ENCODE measurements around the gene TEX22.

DNA sequence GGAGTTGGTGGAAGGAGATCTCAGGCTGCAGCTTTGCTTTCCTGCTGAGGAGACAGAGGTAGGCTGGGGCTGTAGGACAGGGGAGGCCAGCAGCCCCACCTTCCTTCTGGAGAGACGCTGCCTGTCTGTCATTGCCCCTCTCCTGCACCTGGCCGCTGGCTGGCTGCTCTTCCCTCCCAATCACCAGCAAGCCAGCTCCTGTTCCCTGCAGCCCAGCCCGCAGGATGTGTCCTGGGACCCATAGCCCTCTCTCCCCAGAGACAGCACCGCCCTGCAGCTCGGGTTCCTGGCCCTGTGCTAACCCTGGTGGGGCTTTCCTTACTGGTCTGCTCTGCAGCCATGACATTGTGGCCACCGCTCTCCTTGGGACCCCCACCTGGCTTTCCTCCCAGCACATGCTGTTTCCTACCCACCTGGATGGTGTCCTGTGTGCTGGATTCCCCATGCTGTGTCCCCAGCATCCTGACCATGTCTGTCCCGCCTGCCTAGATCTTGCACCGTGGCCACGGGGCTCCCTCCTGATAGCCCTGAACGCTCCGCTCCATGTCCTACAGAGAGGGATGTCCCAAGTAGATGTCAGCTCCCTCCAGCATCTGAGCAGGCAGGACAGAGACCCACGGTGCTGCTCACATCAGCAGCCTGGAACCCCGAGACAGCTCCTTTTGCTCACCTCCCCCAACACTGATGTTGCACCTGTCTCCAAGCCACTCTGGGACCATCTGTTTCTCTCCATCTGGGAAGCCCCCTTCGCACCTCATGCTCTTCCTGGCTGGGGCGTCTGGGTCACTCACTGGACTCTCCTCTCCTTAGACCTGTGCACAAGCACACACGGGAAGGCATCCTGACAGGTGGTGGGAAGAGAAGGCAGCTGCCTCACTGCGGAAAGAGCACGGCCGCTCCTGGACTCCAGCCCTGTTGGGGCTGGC is 20.2 kb downstream of the TEX22 start:
- TF ChIP-seq, protein P1, sequence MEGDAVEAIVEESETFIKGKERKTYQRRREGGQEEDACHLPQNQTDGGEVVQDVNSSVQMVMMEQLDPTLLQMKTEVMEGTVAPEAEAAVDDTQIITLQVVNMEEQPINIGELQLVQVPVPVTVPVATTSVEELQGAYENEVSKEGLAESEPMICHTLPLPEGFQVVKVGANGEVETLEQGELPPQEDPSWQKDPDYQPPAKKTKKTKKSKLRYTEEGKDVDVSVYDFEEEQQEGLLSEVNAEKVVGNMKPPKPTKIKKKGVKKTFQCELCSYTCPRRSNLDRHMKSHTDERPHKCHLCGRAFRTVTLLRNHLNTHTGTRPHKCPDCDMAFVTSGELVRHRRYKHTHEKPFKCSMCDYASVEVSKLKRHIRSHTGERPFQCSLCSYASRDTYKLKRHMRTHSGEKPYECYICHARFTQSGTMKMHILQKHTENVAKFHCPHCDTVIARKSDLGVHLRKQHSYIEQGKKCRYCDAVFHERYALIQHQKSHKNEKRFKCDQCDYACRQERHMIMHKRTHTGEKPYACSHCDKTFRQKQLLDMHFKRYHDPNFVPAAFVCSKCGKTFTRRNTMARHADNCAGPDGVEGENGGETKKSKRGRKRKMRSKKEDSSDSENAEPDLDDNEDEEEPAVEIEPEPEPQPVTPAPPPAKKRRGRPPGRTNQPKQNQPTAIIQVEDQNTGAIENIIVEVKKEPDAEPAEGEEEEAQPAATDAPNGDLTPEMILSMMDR (conservative IDR thresholded peaks at IDR 0.05; ENCODE audit: low read depth in 2 of 2), result no peak
- TF ChIP-seq POLR2AphosphoS5 (IDR thresholded peaks at IDR 0.05; ENCODE audit: low read depth) (no peak), STAT1 (IDR thresholded peaks at IDR 0.05; ENCODE audit: unreplicated experiment) (no peak), ZNF331 (CRISPR knock-in tag; IDR thresholded peaks at IDR 0.05; ENCODE audit: low read depth) (no peak), EZH2 (IDR thresholded peaks at IDR 0.05; ENCODE audit: low read depth, unreplicated experiment) (no peak), EZH2phosphoT487 (IDR thresholded peaks at IDR 0.05; ENCODE audit: unreplicated experiment) (no peak), JUNB (IDR thresholded peaks at IDR 0.05; ENCODE audit: unreplicated experiment) (no peak), CREB1 (CRISPR knock-in tag; IDR thresholded peaks at IDR 0.05; ENCODE audit: low read depth) (no peak), ZNF114 (CRISPR knock-in tag; IDR thresholded peaks at IDR 0.05) (no peak)
- TF ChIP-seq, protein P2, sequence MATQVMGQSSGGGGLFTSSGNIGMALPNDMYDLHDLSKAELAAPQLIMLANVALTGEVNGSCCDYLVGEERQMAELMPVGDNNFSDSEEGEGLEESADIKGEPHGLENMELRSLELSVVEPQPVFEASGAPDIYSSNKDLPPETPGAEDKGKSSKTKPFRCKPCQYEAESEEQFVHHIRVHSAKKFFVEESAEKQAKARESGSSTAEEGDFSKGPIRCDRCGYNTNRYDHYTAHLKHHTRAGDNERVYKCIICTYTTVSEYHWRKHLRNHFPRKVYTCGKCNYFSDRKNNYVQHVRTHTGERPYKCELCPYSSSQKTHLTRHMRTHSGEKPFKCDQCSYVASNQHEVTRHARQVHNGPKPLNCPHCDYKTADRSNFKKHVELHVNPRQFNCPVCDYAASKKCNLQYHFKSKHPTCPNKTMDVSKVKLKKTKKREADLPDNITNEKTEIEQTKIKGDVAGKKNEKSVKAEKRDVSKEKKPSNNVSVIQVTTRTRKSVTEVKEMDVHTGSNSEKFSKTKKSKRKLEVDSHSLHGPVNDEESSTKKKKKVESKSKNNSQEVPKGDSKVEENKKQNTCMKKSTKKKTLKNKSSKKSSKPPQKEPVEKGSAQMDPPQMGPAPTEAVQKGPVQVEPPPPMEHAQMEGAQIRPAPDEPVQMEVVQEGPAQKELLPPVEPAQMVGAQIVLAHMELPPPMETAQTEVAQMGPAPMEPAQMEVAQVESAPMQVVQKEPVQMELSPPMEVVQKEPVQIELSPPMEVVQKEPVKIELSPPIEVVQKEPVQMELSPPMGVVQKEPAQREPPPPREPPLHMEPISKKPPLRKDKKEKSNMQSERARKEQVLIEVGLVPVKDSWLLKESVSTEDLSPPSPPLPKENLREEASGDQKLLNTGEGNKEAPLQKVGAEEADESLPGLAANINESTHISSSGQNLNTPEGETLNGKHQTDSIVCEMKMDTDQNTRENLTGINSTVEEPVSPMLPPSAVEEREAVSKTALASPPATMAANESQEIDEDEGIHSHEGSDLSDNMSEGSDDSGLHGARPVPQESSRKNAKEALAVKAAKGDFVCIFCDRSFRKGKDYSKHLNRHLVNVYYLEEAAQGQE (IDR thresholded peaks at IDR 0.05; ENCODE audit: unreplicated experiment), result no peak
- TF ChIP-seq, protein P3, sequence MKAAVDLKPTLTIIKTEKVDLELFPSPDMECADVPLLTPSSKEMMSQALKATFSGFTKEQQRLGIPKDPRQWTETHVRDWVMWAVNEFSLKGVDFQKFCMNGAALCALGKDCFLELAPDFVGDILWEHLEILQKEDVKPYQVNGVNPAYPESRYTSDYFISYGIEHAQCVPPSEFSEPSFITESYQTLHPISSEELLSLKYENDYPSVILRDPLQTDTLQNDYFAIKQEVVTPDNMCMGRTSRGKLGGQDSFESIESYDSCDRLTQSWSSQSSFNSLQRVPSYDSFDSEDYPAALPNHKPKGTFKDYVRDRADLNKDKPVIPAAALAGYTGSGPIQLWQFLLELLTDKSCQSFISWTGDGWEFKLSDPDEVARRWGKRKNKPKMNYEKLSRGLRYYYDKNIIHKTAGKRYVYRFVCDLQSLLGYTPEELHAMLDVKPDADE (IDR thresholded peaks at IDR 0.05), result no peak
- TF ChIP-seq, protein P4, sequence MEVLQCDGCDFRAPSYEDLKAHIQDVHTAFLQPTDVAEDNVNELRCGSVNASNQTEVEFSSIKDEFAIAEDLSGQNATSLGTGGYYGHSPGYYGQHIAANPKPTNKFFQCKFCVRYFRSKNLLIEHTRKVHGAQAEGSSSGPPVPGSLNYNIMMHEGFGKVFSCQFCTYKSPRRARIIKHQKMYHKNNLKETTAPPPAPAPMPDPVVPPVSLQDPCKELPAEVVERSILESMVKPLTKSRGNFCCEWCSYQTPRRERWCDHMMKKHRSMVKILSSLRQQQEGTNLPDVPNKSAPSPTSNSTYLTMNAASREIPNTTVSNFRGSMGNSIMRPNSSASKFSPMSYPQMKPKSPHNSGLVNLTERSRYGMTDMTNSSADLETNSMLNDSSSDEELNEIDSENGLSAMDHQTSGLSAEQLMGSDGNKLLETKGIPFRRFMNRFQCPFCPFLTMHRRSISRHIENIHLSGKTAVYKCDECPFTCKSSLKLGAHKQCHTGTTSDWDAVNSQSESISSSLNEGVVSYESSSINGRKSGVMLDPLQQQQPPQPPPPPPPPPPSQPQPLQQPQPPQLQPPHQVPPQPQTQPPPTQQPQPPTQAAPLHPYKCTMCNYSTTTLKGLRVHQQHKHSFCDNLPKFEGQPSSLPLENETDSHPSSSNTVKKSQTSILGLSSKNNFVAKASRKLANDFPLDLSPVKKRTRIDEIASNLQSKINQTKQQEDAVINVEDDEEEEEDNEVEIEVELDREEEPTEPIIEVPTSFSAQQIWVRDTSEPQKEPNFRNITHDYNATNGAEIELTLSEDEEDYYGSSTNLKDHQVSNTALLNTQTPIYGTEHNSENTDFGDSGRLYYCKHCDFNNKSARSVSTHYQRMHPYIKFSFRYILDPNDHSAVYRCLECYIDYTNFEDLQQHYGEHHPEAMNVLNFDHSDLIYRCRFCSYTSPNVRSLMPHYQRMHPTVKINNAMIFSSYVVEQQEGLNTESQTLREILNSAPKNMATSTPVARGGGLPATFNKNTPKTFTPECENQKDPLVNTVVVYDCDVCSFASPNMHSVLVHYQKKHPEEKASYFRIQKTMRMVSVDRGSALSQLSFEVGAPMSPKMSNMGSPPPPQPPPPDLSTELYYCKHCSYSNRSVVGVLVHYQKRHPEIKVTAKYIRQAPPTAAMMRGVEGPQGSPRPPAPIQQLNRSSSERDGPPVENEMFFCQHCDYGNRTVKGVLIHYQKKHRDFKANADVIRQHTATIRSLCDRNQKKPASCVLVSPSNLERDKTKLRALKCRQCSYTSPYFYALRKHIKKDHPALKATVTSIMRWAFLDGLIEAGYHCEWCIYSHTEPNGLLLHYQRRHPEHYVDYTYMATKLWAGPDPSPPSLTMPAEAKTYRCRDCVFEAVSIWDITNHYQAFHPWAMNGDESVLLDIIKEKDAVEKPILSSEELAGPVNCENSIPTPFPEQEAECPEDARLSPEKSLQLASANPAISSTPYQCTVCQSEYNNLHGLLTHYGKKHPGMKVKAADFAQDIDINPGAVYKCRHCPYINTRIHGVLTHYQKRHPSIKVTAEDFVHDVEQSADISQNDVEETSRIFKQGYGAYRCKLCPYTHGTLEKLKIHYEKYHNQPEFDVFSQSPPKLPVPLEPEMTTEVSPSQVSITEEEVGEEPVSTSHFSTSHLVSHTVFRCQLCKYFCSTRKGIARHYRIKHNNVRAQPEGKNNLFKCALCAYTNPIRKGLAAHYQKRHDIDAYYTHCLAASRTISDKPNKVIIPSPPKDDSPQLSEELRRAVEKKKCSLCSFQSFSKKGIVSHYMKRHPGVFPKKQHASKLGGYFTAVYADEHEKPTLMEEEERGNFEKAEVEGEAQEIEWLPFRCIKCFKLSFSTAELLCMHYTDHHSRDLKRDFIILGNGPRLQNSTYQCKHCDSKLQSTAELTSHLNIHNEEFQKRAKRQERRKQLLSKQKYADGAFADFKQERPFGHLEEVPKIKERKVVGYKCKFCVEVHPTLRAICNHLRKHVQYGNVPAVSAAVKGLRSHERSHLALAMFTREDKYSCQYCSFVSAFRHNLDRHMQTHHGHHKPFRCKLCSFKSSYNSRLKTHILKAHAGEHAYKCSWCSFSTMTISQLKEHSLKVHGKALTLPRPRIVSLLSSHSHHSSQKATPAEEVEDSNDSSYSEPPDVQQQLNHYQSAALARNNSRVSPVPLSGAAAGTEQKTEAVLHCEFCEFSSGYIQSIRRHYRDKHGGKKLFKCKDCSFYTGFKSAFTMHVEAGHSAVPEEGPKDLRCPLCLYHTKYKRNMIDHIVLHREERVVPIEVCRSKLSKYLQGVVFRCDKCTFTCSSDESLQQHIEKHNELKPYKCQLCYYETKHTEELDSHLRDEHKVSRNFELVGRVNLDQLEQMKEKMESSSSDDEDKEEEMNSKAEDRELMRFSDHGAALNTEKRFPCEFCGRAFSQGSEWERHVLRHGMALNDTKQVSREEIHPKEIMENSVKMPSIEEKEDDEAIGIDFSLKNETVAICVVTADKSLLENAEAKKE (CRISPR knock-in tag; IDR thresholded peaks at IDR 0.05), result no peak
